B cell (primary cell): Measurements from ENCODE around the gene C1orf35. TPM values are rescaled to one million over a fixed set of nuclear protein-coding genes. Genes with fewer than 3 reads are reported as not detected.

Experiments used
- ATAC-seq: fragments of 200-7000 bp; cut with Tn5 transposase; one replicate; pipeline ENCODE4 v1.10.0; 2021; ENCODE audit warnings: low read depth, mild to moderate bottlenecking, moderate number of reproducible peaks, moderate library complexity
- CTCF ChIA-PET: fragments of 350-600 bp; sonication (Branson Sonifier 250); formaldehyde crosslinking; loops from one replicate; lab custom pipeline; 2021; ENCODE audit warnings: antibody characterized with exemption, inconsistent platforms; lab: Charles Lee
- POLR2A ChIA-PET: fragments of 350-600 bp; sonication (Branson Sonifier 250); formaldehyde crosslinking; loops from one replicate; lab custom pipeline; 2021; ENCODE audit warnings: antibody characterized with exemption; lab: Charles Lee
- DNase-seq: peaks from one replicate; pipeline ENCODE4 v3.0.0; 2013
- H2AFZ ChIP-seq: 2 replicates; pipeline ENCODE4 v1.6.1; 2012; ENCODE audit warnings: mild to moderate bottlenecking, low read depth, low read length; ENCODE audit not compliant: insufficient read depth, poor library complexity, severe bottlenecking
- H3K27ac ChIP-seq, 2 donors: 1 replicate in 1 of 2; 2 replicates in 1 of 2; pipeline ENCODE4 v1.5.1; 2012 to 2013; ENCODE audit warnings: low read length in 2 of 2, mild to moderate bottlenecking in 2 of 2, moderate library complexity in 1 of 2
- H3K27me3 ChIP-seq, 4 experiments: fragments of 200-600 bp in 1 of 4; sonication (generic) in 1 of 4; replicated peaks in 1 of 4; 1 replicate in 2 of 4; 2 replicates in 2 of 4; pipeline versions ENCODE4 v1.6.1 to v1.7.0; 2013 to 2016; ENCODE audit warnings: low read length in 3 of 4, mild to moderate bottlenecking in 2 of 4, mixed read lengths in 1 of 4, moderate library complexity in 1 of 4; ENCODE audit not compliant: insufficient read depth in 4 of 4, control insufficient read depth in 3 of 4; ENCODE audit errors: control extremely low read depth in 1 of 4
- H3K36me3 ChIP-seq, 2 experiments: replicated peaks in 1 of 2; 1 replicate in 1 of 2; 2 replicates in 1 of 2; pipeline versions ENCODE4 v1.6.1 to v1.7.1; 2013; ENCODE audit warnings: low read length in 1 of 2; ENCODE audit not compliant: insufficient read depth in 2 of 2, control insufficient read depth in 1 of 2; ENCODE audit errors: control extremely low read depth in 1 of 2, extremely low read depth in 1 of 2
- H3K4me1 ChIP-seq, 2 donors: fragments of 200-600 bp in 1 of 2; sonication (generic) in 1 of 2; 1 replicate in 1 of 2; 2 replicates in 1 of 2; pipeline versions ENCODE4 v1.5.1 to v1.6.1; 2013 to 2017; ENCODE audit warnings: low read length in 2 of 2; ENCODE audit not compliant: control insufficient read depth in 2 of 2, insufficient read depth in 2 of 2
- H3K4me2 ChIP-seq: replicated peaks from 2 replicates; pipeline ENCODE3; 2012; ENCODE audit warnings: mild to moderate bottlenecking, low read depth, low read length; ENCODE audit not compliant: poor library complexity, severe bottlenecking
- H3K4me3 ChIP-seq, 5 experiments: fragments of 200-600 bp in 1 of 5; sonication (generic) in 1 of 5; 1 replicate in 3 of 5; 2 replicates in 2 of 5; pipeline versions ENCODE4 v1.5.1 to v1.7.0; 2011 to 2016; ENCODE audit warnings: low read length in 4 of 5, mild to moderate bottlenecking in 4 of 5, low read depth in 2 of 5, control low read depth in 1 of 5, moderate library complexity in 1 of 5; ENCODE audit not compliant: insufficient read depth in 1 of 5; ENCODE audit errors: control extremely low read depth in 1 of 5, extremely low read depth in 1 of 5
- H3K79me2 ChIP-seq: fragments of 200-600 bp; sonication (generic); one replicate; pipeline ENCODE4 v1.6.0; 2016; ENCODE audit warnings: low read length; ENCODE audit not compliant: control insufficient read depth, insufficient read depth
- H3K9ac ChIP-seq: fragments of 200-600 bp; sonication (generic); 2 replicates; pipeline ENCODE4 v1.6.1; 2017; ENCODE audit warnings: mild to moderate bottlenecking, low read length, moderate library complexity
- H3K9me3 ChIP-seq, 3 donors: one replicate each; pipeline versions ENCODE4 v1.6.1 to v1.7.1; 2013; ENCODE audit warnings: low read length in 2 of 3; ENCODE audit not compliant: control insufficient read depth in 2 of 3, insufficient read depth in 1 of 3; ENCODE audit errors: control extremely low read depth in 1 of 3
- H4K20me1 ChIP-seq: 2 replicates; pipeline ENCODE4 v1.6.0; 2012; ENCODE audit warnings: mild to moderate bottlenecking, low read length; ENCODE audit not compliant: insufficient read depth, control insufficient read depth, poor library complexity, severe bottlenecking
- H3K27ac Mint-ChIP-seq: one replicate; pipeline ENCODE4 v1.8.0; 2021; ENCODE audit warnings: mixed read lengths
- H3K27me3 Mint-ChIP-seq: one replicate; pipeline ENCODE4 v1.8.0; 2021; ENCODE audit warnings: mixed read lengths
- H3K4me1 Mint-ChIP-seq: one replicate; pipeline ENCODE4 v1.8.0; 2021; ENCODE audit warnings: mixed read lengths
- H3K4me3 Mint-ChIP-seq: one replicate; pipeline ENCODE4 v1.8.0; 2021; ENCODE audit warnings: mixed read lengths
- H3K9me3 Mint-ChIP-seq: one replicate; pipeline ENCODE4 v1.8.0; 2022; ENCODE audit warnings: mixed read lengths; ENCODE audit not compliant: insufficient read depth
- EZH2 ChIP-seq: IDR thresholded peaks from 2 replicates; pipeline ENCODE4 v1.6.1; 2012; ENCODE audit warnings: borderline replicate concordance, low read depth, mild to moderate bottlenecking, moderate library complexity, low read length; ENCODE audit not compliant: insufficient read depth, poor library complexity, severe bottlenecking
- WGBS: methylation state at CpG from one replicate; pipeline ENCODE4 v1.1.5; 2013; ENCODE audit warnings: missing lambda C conversion rate; ENCODE audit not compliant: insufficient coverage; 5-methylcytosine and 5-hydroxymethylcytosine counted together
- intact Hi-C: fragments of 100-400 bp; cut with micrococcal nuclease; formaldehyde crosslinking; loops from one replicate; pipeline ENCODE4 v1.10.0; 2022
- polyA plus RNA-seq: library from polyadenylated mRNA; depleted of rRNA; stranded (reverse); fragments of >200 nt; gene quantifications from 2 replicates; pipeline ENCODE4 v1.2.3, GENCODE V29; 2012
- total RNA-seq, 2 donors: library from RNA; stranded (reverse); fragments of 120-200 nt in 1 of 2; gene quantifications; 1 replicate in 1 of 2; 2 replicates in 1 of 2; pipeline versions ENCODE4 v1.2.3 to v1.2.4, GENCODE V29; 2013 to 2022

C1orf35 gene
- total and polyA plus RNA-seq, 2 donors (not counting 1 experiment from before 2014, with no cell fraction given): 24.1 to 41.0 TPM

GRCh38 chr1:228147768-228148167 is 44.6 kb upstream of the C1orf35 start:
- ATAC-seq: no peak
- H3K4me1 Mint-ChIP-seq: peaks cover 15% of the 10 kb centered on the region

DNA sequence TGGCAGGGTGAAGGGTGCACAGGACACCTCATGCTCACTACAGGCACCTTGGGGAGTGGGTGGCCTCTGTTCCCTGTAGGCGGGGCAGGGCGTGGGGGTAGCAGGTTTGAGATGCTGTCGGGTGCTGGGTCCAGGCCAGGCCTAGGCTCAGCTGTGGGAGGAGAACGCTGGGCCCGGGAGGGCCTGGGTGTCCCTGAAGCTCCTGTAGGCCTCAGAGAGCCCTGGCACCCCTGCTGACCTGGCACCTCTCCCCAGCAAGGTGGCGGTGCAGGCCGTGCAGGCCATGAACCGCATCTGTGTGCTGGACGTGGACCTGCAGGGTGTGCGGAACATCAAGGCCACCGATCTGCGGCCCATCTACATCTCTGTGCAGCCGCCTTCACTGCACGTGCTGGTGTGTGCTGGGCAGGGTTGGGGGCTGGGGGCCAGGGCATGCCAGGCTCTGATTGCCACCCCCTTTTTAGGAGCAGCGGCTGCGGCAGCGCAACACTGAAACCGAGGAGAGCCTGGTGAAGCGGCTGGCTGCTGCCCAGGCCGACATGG is 44.1 kb upstream of the C1orf35 start:
- TF ChIP-seq EZH2: no peak
- H3K27ac Mint-ChIP-seq: no peak overlapping the region
- Histone ChIP-seq H2AFZ (no peak overlapping the region), H3K36me3 (peaks cover 0 to 40% of the 10 kb centered on the region in 2 experiments), H3K27me3 (no peaks in the 10 kb centered on the region), H3K27ac (no peak overlapping the region), H4K20me1 (peaks cover 79% of the 10 kb centered on the region), H3K4me1 (peaks cover 15 to 25% of the 10 kb centered on the region in 2 donors), H3K9ac (no peak overlapping the region), H3K79me2 (peaks cover 44% of the 10 kb centered on the region), H3K4me3 (no peak overlapping the region), H3K4me2 (no peak overlapping the region), H3K9me3 (no peaks in the 10 kb centered on the region)
- intact Hi-C loops: no loop called here
- WGBS: 98% methylated on average over 18 of the region's 20 CpGs
- DNase-seq (no peak), ATAC-seq (no peak)
- POLR2A ChIA-PET: no interaction called here
- CTCF ChIA-PET: no interaction called here
- no peak overlapping the region for H3K4me3 Mint-ChIP-seq
- H3K9me3 Mint-ChIP-seq: no peaks in the 10 kb centered on the region
- peaks cover 19% of the 10 kb centered on the region for H3K4me1 Mint-ChIP-seq
- H3K27me3 Mint-ChIP-seq: no peaks in the 10 kb centered on the region

More at GRCh38 chr1:228147768-228148167, 44.6 kb upstream of the C1orf35 start:
- no peak for DNase-seq
- Histone ChIP-seq H3K4me1 (peaks cover 10 to 20% of the 10 kb centered on the region in 2 donors), H3K36me3 (peaks cover 0 to 39% of the 10 kb centered on the region in 2 experiments), H3K4me2 (no peak overlapping the region), H3K4me3 (no peak overlapping the region), H3K9ac (no peak overlapping the region), H2AFZ (no peak overlapping the region), H3K9me3 (no peaks in the 10 kb centered on the region), H3K27me3 (no peaks in the 10 kb centered on the region), H4K20me1 (peaks cover 74% of the 10 kb centered on the region), H3K79me2 (peaks cover 39% of the 10 kb centered on the region), H3K27ac (no peak overlapping the region)
- 94% methylated on average over 4 of the region's 4 CpGs for WGBS
- no peak for TF ChIP-seq EZH2
- H3K4me3 Mint-ChIP-seq: no peak overlapping the region
- ChIA-PET POLR2A (no interaction called here), CTCF (no interaction called here)
- no peaks in the 10 kb centered on the region for H3K9me3 Mint-ChIP-seq
- no peaks in the 10 kb centered on the region for H3K27me3 Mint-ChIP-seq
- H3K27ac Mint-ChIP-seq: no peak overlapping the region
- intact Hi-C loops: no loop called here
